ENCODE data around the gene RFWD3. TPM values are rescaled to one million over a fixed set of nuclear protein-coding genes. Genes with fewer than 3 reads are reported as not detected.
"Not testable (repeated sequence)": the region's sequence is repeated elsewhere in the genome, so short reads cannot be mapped to it uniquely, and the experiment has no call there.

RFWD3 gene
- polyA plus RNA-seq, 3 donors: 5.0 to 8.4 (median 8.4) TPM

DNA sequence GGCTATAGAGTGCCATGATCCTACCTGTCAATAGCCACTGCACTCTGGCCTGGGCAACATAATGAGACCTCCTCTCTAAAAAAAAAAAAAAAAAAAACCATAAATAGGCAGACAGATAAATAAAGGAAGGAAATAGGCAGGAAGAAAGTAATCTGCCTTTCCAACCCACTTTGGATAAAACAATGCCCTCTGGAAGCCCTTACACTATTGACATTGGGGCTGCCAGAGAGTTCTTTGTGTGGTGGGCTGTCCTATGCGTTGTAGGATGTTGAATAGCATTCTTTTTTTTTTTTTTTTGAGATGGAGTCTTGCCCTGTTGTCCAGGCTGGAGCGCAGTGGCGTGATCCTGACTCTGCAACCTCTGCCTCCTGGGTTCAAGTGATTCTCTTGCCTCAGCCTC lies 7.2 kb upstream of the RFWD3 start:
- intact Hi-C loops (cut with micrococcal nuclease): no loop called here
- DNase-seq: no peak
- Histone ChIP-seq H3K4me1 (ENCODE audit: control insufficient read depth in 1 of 2, insufficient read depth in 2 of 2, low read length in 2 of 2) (no peaks in the 10 kb centered on the region), H3K9ac (ENCODE audit: insufficient read depth, low read length, poor library complexity, severe bottlenecking) (no peak overlapping the region), H3K79me2 (ENCODE audit: insufficient read depth, low read length) (peaks cover 1% of the 10 kb centered on the region), H3K27ac (ENCODE audit: low read depth in 1 of 2, low read length in 2 of 2) (no peak overlapping the region), H4K20me1 (ENCODE audit: insufficient read depth, low read length) (peaks cover 21% of the 10 kb centered on the region), H3K27me3 (ENCODE audit: control insufficient read depth in 2 of 2, insufficient read depth in 2 of 2, low read length in 2 of 2) (no peaks in the 10 kb centered on the region), H3K4me2 (replicated peaks; ENCODE audit: extremely low read depth, low read length, poor library complexity, severe bottlenecking) (no peak overlapping the region), H3K36me3 (replicated peaks in 1 of 2; ENCODE audit: control insufficient read depth in 1 of 2, insufficient read depth in 2 of 2, low read length in 2 of 2) (peaks cover 73 to 79% of the 10 kb centered on the region in 2 donors), H2AFZ (ENCODE audit: insufficient read depth, low read depth, low read length, poor library complexity, severe bottlenecking) (no peak overlapping the region), H3K9me3 (replicated peaks in 1 of 2; ENCODE audit: control insufficient read depth in 1 of 2, insufficient read depth in 1 of 2, low read length in 2 of 2) (no peaks in the 10 kb centered on the region), H3K4me3 (replicated peaks in 1 of 3; ENCODE audit: low read depth in 2 of 3, low read length in 3 of 3) (no peak overlapping the region)
- no peaks in the 10 kb centered on the region for H3K9me3 Mint-ChIP-seq
- peaks cover 0 to 1% (median 0%) of the 10 kb centered on the region in 3 donors for H3K27me3 Mint-ChIP-seq (ENCODE audit: low read depth in 3 of 3)
- H3K4me1 Mint-ChIP-seq: no peaks in the 10 kb centered on the region
- H3K36me3 Mint-ChIP-seq: peaks cover 67 to 80% of the 10 kb centered on the region in 2 donors
- WGBS (ENCODE audit: insufficient coverage): no CpG with 5 or more reads among the region's 3 CpGs
- peak overlapping the region in 3 of 7 donors; percentile 1 to 41 (median 2) for H3K27ac Mint-ChIP-seq
- TF ChIP-seq, protein P1, sequence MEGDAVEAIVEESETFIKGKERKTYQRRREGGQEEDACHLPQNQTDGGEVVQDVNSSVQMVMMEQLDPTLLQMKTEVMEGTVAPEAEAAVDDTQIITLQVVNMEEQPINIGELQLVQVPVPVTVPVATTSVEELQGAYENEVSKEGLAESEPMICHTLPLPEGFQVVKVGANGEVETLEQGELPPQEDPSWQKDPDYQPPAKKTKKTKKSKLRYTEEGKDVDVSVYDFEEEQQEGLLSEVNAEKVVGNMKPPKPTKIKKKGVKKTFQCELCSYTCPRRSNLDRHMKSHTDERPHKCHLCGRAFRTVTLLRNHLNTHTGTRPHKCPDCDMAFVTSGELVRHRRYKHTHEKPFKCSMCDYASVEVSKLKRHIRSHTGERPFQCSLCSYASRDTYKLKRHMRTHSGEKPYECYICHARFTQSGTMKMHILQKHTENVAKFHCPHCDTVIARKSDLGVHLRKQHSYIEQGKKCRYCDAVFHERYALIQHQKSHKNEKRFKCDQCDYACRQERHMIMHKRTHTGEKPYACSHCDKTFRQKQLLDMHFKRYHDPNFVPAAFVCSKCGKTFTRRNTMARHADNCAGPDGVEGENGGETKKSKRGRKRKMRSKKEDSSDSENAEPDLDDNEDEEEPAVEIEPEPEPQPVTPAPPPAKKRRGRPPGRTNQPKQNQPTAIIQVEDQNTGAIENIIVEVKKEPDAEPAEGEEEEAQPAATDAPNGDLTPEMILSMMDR (IDR thresholded peaks at IDR 0.05): no peak
- H3K4me3 Mint-ChIP-seq: no peak overlapping the region

DNA sequence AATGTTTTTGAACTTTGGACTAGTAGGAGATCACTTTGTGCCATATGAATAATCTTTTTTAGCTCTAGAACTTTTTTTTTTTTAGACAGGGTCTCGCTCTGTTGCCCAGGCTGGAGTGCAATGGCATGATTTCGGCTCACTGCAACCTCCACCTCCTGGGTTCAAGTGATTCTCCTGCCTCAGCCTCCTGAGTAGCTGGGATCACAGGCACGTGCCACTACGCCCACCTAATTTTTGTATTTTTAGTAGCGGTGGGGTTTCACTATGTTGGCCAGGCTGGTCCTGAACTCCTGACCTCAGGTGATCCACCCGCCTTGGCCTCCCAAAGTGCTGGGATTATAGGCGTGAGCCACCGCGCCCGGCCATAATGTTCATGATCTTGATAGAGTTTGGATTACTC lies 2.2 kb upstream of the RFWD3 start:
- not testable (repeated sequence) for H2AFZ ChIP-seq (ENCODE audit: insufficient read depth, low read depth, low read length, poor library complexity, severe bottlenecking); H3K9ac ChIP-seq (ENCODE audit: insufficient read depth, low read length, poor library complexity, severe bottlenecking); H3K27me3 ChIP-seq (ENCODE audit: control insufficient read depth in 2 of 2, insufficient read depth in 2 of 2, low read length in 2 of 2); H3K4me3 Mint-ChIP-seq; H3K9me3 ChIP-seq (replicated peaks in 1 of 2; ENCODE audit: control insufficient read depth in 1 of 2, insufficient read depth in 1 of 2, low read length in 2 of 2); DNase-seq; H3K4me2 ChIP-seq (replicated peaks; ENCODE audit: extremely low read depth, low read length, poor library complexity, severe bottlenecking); H3K9me3 Mint-ChIP-seq; H3K27ac ChIP-seq (ENCODE audit: low read depth in 1 of 2, low read length in 2 of 2); H4K20me1 ChIP-seq (ENCODE audit: insufficient read depth, low read length); H3K27me3 Mint-ChIP-seq (ENCODE audit: low read depth in 3 of 3); H3K27ac Mint-ChIP-seq; H3K4me3 ChIP-seq (replicated peaks in 1 of 3; ENCODE audit: low read depth in 2 of 3, low read length in 3 of 3)
- peaks cover 15% of the 10 kb centered on the region for H3K4me1 Mint-ChIP-seq
- peaks cover 31 to 45% of the 10 kb centered on the region in 2 donors for H3K36me3 ChIP-seq (replicated peaks in 1 of 2; ENCODE audit: control insufficient read depth in 1 of 2, insufficient read depth in 2 of 2, low read length in 2 of 2)
- 100% methylated on average over 1 of the region's 10 CpGs for WGBS (ENCODE audit: insufficient coverage)
- intact Hi-C loops (cut with micrococcal nuclease): loop anchor here in 1 of 2 donors (5.0 kb wide), 1 partner anchor 372 kb away; the partner anchor contains the start of gene PSMD7
- peaks cover 29% of the 10 kb centered on the region for H3K79me2 ChIP-seq (ENCODE audit: insufficient read depth, low read length)
- H3K4me1 ChIP-seq (ENCODE audit: control insufficient read depth in 1 of 2, insufficient read depth in 2 of 2, low read length in 2 of 2): peaks cover 14 to 25% of the 10 kb centered on the region in 2 donors
- peaks cover 27 to 40% of the 10 kb centered on the region in 2 donors for H3K36me3 Mint-ChIP-seq
